Chondrocyte (in vitro differentiated cells): ENCODE results near the gene NENF. TPM values are rescaled to one million over a fixed set of nuclear protein-coding genes. Genes with fewer than 3 reads are reported as not detected.

Source experiments
- DNase-seq: peaks from one replicate; pipeline ENCODE4 v3.0.0; 2021; ENCODE audit warnings: mixed read lengths, low spot score
- H3K27ac Mint-ChIP-seq: one replicate; pipeline ENCODE4 v1.8.0; 2021; ENCODE audit warnings: mild to moderate bottlenecking, moderate library complexity, mixed read lengths; ENCODE audit not compliant: unreplicated experiment
- H3K27me3 Mint-ChIP-seq: 2 replicates; pipeline ENCODE4 v1.8.0; 2021; ENCODE audit warnings: low read depth, mixed read lengths
- H3K36me3 Mint-ChIP-seq: 2 replicates; pipeline ENCODE4 v1.8.0; 2021; ENCODE audit warnings: low read depth, mixed read lengths
- H3K4me1 Mint-ChIP-seq: 2 replicates; pipeline ENCODE4 v1.8.0; 2021; ENCODE audit warnings: low read depth, mild to moderate bottlenecking, mixed read lengths
- H3K4me3 Mint-ChIP-seq: one replicate; pipeline ENCODE4 v1.8.0; 2021; ENCODE audit warnings: mild to moderate bottlenecking, moderate library complexity, mixed read lengths; ENCODE audit not compliant: unreplicated experiment
- H3K9me3 Mint-ChIP-seq: 2 replicates; pipeline ENCODE4 v1.8.0; 2021; ENCODE audit warnings: low read depth, mixed read lengths
- total RNA-seq: library from RNA; stranded (reverse); gene quantifications from 3 replicates; pipeline ENCODE4 v1.2.1, GENCODE V29; 2021
- TF ChIP-seq, protein P1 (sequence below): fragments of 200-600 bp; sonication (generic); IDR thresholded peaks from 2 replicates; pipeline ENCODE4 v1.5.0; 2021; ENCODE audit warnings: antibody characterized with exemption, mild to moderate bottlenecking, moderate library complexity

The NENF gene
- total RNA-seq, 1 donor from 2014 or later = 48.6 TPM

DNA sequence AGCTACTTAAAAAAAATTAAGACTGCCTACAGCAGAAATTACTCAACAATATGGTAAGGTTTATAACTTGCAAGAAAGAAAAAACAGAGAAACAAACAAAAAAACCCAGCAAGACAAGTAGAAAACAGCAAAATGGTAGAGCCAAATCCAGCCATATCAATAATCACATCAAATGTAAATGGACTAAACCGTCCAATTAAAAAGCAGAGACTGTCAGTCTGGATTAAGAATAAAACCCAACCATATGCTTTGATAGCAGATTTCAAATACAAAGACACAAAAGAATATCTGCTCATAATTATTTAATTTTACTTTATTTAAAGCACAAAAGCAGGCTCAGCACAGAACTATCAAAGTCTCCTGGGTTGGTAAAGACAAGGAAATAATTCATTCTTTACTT lies 35.5 kb upstream of the NENF start:
- Mint-ChIP-seq H3K27me3 (no peaks in the 10 kb centered on the region), H3K4me3 (no peak overlapping the region), H3K36me3 (peaks cover 24% of the 10 kb centered on the region), H3K4me1 (peaks cover under 1% of the 10 kb centered on the region), H3K9me3 (peaks cover 25% of the 10 kb centered on the region), H3K27ac (no peak overlapping the region)
- DNase-seq = no peak
- TF ChIP-seq, protein P1, sequence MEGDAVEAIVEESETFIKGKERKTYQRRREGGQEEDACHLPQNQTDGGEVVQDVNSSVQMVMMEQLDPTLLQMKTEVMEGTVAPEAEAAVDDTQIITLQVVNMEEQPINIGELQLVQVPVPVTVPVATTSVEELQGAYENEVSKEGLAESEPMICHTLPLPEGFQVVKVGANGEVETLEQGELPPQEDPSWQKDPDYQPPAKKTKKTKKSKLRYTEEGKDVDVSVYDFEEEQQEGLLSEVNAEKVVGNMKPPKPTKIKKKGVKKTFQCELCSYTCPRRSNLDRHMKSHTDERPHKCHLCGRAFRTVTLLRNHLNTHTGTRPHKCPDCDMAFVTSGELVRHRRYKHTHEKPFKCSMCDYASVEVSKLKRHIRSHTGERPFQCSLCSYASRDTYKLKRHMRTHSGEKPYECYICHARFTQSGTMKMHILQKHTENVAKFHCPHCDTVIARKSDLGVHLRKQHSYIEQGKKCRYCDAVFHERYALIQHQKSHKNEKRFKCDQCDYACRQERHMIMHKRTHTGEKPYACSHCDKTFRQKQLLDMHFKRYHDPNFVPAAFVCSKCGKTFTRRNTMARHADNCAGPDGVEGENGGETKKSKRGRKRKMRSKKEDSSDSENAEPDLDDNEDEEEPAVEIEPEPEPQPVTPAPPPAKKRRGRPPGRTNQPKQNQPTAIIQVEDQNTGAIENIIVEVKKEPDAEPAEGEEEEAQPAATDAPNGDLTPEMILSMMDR = no peak

DNA sequence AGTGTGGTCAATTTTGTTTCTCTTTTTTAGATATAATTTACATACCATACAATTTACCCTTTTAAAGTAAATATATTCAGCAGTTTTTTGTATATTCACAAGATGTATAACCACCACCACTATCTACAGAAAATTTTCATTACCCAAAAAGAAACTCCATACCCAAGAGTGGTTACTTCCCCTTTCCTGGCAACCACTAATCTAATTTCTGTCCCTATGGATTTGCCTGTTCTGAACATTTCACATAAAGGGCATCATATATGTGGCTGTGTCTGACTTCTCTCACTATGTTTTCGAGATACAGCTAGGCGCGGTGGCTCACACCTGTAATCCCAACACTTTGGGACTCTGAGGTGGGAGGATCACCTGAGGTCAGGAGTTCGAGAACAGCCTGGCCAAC lies 31.7 kb upstream of the NENF start:
- H3K4me1 Mint-ChIP-seq = peaks cover 4% of the 10 kb centered on the region
- no peak overlapping the region for H3K4me3 Mint-ChIP-seq
- H3K9me3 Mint-ChIP-seq = peaks cover 21% of the 10 kb centered on the region
- peaks cover 25% of the 10 kb centered on the region for H3K36me3 Mint-ChIP-seq
- H3K27me3 Mint-ChIP-seq = no peaks in the 10 kb centered on the region
- no peak overlapping the region for H3K27ac Mint-ChIP-seq
- no peak for DNase-seq
- TF ChIP-seq, protein P1 = no peak

DNA sequence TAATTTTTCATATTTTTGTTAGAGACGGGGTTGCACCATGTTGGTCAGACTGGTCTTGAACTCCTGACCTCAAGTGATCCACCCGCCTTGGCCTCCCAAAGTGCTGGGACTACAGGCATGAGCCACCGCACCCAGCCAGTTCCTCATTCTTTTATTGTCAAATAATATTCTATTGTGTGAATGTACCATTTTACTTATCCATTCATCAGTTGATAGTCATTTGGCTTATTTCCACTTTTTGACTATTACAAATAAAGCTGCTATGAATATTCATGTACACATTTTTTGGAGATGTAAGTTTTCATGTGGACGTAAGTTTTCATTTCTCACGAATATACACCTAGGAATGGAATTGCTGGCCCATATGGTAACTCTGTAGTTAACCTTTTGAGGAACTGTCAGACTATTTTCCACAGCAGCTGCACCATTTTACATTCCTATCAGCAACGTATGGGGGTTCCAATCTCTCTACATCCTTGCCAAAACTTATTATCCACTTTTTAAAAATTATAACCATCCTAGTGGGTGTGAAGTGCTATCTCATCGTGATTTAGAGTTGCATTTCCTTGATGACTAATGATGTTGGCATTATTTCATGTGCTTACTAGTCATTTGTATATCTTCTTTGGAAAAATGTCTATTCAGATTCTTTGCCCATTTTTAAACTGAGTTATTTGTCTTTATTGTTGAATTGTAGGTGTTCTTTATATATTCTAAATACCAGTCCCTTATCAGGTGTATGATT lies 30.7 kb upstream of the NENF start:
- no peak for DNase-seq
- no peak overlapping the region for H3K27ac Mint-ChIP-seq
- TF ChIP-seq, protein P1 = no peak
- no peaks in the 10 kb centered on the region for H3K27me3 Mint-ChIP-seq
- peaks cover 15% of the 10 kb centered on the region for H3K9me3 Mint-ChIP-seq
- H3K4me3 Mint-ChIP-seq = no peak overlapping the region
- peaks cover 19% of the 10 kb centered on the region for H3K36me3 Mint-ChIP-seq
- H3K4me1 Mint-ChIP-seq = peaks cover 4% of the 10 kb centered on the region

DNA sequence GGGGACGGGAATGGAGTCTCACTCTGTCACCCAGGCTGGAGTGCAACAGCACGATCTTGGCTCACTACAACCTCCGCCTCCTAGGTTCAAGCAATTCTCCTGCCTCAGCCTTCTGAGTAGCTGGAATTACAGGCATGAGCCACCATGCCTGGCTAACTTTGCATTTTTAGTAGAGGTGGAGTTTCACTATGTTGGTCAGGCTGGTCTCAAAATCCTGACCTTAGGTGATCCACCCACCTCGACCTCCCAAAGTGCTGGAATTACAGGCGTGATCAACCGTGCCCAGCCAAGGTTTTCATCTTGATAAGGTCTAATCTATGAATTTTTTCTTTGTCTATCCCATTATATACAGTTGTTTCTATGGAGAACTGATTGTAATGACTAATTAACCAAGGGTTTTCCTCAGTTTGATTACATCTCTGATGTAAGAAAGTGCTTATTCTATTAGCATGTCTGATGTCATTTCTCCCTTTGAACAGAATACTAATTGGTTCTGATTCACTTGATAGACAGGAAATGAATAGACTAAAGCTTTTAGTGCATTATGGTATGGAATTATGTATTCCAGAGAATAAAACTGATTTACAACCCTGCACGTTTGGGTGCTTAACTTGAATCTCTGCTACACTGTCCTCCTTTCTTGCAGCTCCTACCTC lies 29.9 kb upstream of the NENF start:
- H3K4me3 Mint-ChIP-seq = no peak overlapping the region
- no peak overlapping the region for H3K27ac Mint-ChIP-seq
- H3K4me1 Mint-ChIP-seq = peaks cover 4% of the 10 kb centered on the region
- TF ChIP-seq, protein P1 = no peak
- H3K27me3 Mint-ChIP-seq = no peaks in the 10 kb centered on the region
- no peak for DNase-seq
- peaks cover 10% of the 10 kb centered on the region for H3K9me3 Mint-ChIP-seq
- peaks cover 16% of the 10 kb centered on the region for H3K36me3 Mint-ChIP-seq

DNA sequence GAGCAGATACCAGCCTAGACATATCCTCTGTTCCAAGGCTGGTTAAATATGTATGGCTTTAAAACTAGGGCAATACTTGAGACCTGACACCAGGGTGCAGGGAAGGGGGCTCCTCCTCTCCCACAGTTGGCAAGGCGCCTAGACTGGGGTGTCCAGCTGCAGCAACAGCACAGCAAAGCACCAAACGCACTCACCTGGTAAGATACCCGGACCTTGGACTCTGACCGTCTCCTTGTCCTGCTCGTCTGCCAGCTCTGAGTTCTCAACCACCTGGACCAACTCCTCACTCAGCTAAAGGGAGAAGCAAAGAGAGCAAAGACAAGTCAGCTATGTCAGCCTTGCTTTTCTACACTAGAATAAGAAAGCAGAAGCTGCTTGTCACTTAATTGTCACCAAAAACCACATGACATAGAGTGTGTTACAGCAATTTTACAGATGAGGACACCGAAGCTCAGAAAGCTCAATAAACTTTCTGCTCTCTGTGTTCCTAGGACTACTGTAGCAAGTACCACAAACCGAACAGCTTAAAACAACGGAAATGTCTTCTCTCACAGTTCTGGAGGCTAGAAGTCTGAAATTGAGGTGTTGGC lies 22.4 kb upstream of the NENF start:
- Mint-ChIP-seq H3K27me3 (no peaks in the 10 kb centered on the region), H3K4me1 (peaks cover 16% of the 10 kb centered on the region), H3K9me3 (no peaks in the 10 kb centered on the region), H3K4me3 (no peak overlapping the region), H3K36me3 (peaks cover 17% of the 10 kb centered on the region), H3K27ac (no peak overlapping the region)
- TF ChIP-seq, protein P1 = no peak
- no peak for DNase-seq
